Activated T-helper 1 cell treated with anti-CD3 and anti-CD28 coated beads, Interleukin-12 subunit alpha, Interleukin-12 subunit beta, Interleukin-2, Interleukin-4 antibody, amounts not matched to agents 30 ng/mL and 10 ng/mL and 1 ng/mL, durations not matched to agents 14 hours and 24 hours and 36 hours (primary cell): Measurements from ENCODE around the gene RPS27L. TPM values are rescaled to one million over a fixed set of nuclear protein-coding genes. Genes with fewer than 3 reads are reported as not detected.

ENCODE experiments used
- DNase-seq: peaks from one replicate; pipeline ENCODE4 v3.0.0; 2021; ENCODE audit warnings: low spot score
- H3K27ac Mint-ChIP-seq: one replicate; pipeline ENCODE4 v1.8.0; 2021; ENCODE audit warnings: mild to moderate bottlenecking, mixed read lengths
- H3K27me3 Mint-ChIP-seq: one replicate; pipeline ENCODE4 v1.8.0; 2022; ENCODE audit warnings: mild to moderate bottlenecking, moderate library complexity, mixed read lengths; ENCODE audit not compliant: insufficient read depth
- H3K36me3 Mint-ChIP-seq: one replicate; pipeline ENCODE4 v1.8.0; 2021; ENCODE audit warnings: low read depth, mixed read lengths
- H3K4me1 Mint-ChIP-seq: one replicate; pipeline ENCODE4 v1.8.0; 2021; ENCODE audit warnings: low read depth, mixed read lengths
- H3K4me3 Mint-ChIP-seq: one replicate; pipeline ENCODE4 v1.8.0; 2021; ENCODE audit warnings: mild to moderate bottlenecking, moderate library complexity, mixed read lengths
- H3K9me3 Mint-ChIP-seq: one replicate; pipeline ENCODE4 v1.8.0; 2021; ENCODE audit warnings: mixed read lengths
- intact Hi-C: fragments of 100-400 bp; cut with micrococcal nuclease; formaldehyde crosslinking; loops from one replicate; pipeline ENCODE4 v1.15.1; 2024
- total RNA-seq: library from RNA; stranded (reverse); gene quantifications from 2 replicates; pipeline ENCODE4 v1.2.3, GENCODE V29; 2022

RPS27L gene
- total RNA-seq, 1 donor from 2014 or later, result 163 TPM

DNA sequence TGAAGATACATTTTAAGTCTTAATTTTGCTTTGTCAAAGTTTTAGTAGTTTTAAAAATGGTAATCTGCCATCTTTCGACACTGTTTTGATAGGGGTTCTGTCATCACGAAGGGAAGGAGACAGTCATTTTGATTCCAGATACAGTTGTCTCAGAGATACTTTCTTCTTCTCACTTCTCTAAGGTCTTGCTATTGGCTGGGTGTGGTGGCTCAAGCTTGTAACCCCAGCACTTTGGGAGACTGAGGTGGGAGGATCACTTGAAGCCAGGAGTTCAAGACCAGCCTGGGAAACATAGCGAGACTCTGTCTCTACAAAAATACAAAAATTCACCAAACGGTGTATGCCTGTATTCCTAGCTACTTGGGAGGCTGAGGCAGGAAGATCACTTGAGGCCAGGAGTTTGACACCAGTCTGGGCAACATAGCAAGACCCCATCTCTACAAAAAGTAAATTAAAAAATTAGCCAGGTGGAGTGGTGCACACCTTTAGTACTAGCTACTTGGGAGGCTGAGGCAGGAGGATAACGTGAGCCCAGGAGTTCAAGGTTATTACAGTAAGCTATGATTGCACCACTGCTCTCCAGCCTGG lies 35.4 kb upstream of the RPS27L start:
- Mint-ChIP-seq H3K27me3 (no peaks in the 10 kb centered on the region), H3K27ac (peak overlapping the region; percentile 99), H3K4me3 (peak overlapping the region; percentile 96), H3K36me3 (peaks cover 30% of the 10 kb centered on the region), H3K4me1 (peaks cover 73% of the 10 kb centered on the region), H3K9me3 (no peaks in the 10 kb centered on the region)
- no peak for DNase-seq
- intact Hi-C loops, result loop anchor here (1.0 to 10.0 kb wide), 10 partner anchors 9 to 1052 kb away; partner anchors contain the start of genes APH1B and LACTB

DNA sequence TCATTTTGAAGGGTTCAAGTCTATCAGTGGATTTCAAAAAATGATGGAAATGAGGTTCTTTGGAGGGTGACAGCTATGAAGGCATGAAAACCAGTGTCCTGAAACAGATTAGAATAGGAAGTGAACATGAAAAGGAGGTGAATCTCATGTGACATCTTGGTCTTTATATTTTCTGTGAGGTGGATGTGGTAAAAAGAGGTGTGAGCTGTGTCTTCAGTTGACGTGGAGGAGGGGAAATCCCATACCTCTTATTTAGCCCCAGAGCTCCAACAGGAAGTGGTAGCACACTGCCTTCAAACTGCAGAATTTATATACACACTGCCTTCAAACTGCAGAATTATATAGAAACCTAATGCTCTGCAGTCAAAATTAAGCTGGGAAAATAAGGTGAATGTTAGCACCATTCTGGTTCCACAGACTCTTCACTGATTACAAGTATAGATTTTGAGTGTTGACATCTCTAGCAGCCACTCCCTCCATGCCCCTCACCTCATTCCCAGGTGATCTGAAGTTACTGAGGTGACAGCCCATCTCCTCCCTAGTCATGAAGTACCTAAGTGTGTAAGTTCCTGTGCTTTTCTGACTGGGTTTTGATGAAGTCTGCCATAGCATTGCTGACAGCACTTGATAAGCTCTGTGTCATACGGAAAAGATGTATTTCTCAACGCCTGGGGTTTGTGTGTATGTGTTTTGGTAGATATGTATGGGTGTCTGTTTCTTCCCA lies 34.8 kb upstream of the RPS27L start:
- Mint-ChIP-seq H3K27me3 (peaks cover 2% of the 10 kb centered on the region), H3K4me3 (peak overlapping the region; percentile 96), H3K36me3 (peaks cover 27% of the 10 kb centered on the region), H3K4me1 (peaks cover 73% of the 10 kb centered on the region), H3K9me3 (no peaks in the 10 kb centered on the region), H3K27ac (peak overlapping the region; percentile 99)
- DNase-seq, result peak; percentile 63
- intact Hi-C loops, result loop anchor here (1.0 to 10.0 kb wide), 10 partner anchors 9 to 1053 kb away; partner anchors contain the start of genes APH1B and LACTB

DNA sequence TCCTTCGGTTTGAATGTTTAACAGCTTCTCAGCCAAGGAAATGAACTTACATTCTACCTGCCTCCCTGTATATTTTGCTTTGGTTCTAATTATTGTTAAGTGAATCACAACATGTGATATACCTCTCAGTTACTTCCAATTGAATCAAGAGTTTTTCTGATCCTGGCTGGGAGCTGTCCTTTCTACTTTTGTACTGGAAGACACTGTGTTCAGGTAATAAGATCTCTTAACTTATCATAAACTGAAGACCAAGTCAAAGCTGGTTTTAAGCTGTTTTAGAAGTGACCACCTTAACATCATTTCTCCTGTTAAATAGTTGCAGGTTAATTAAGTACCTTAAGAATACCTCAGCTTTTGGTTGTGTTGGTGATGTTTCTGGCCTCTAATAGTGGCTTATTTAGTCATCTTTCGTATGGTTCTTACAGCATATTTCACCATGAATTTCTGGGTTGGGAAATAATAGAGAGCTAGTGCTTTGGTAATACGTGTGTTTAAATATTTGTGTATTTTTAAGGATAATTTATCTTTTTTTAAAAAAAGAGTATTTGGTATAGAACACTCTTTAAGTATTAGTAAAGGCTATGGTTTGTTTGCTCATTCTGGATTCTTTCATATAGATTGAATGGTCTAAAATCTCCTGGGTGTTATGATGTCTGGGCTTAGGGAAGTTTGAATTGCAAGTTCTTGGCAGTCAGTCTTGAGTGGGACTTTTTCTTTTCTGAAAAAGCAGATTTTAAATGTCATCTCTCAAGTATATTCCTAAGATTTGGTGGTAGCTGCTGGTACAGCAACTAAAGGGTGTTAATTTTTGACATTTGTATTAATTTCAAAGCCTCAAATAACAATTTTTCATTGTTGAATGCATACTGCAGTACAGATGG lies 33.7 kb upstream of the RPS27L start:
- Mint-ChIP-seq H3K27ac (peak overlapping the region; percentile 99), H3K4me3 (peak overlapping the region; percentile 96), H3K9me3 (no peaks in the 10 kb centered on the region), H3K4me1 (peaks cover 65% of the 10 kb centered on the region), H3K36me3 (peaks cover 27% of the 10 kb centered on the region), H3K27me3 (peaks cover 4% of the 10 kb centered on the region)
- no peak for DNase-seq
- intact Hi-C loops, result loop anchor here (1.0 to 10.0 kb wide), 4 partner anchors 137 to 1054 kb away; no protein-coding TSS in a partner anchor

DNA sequence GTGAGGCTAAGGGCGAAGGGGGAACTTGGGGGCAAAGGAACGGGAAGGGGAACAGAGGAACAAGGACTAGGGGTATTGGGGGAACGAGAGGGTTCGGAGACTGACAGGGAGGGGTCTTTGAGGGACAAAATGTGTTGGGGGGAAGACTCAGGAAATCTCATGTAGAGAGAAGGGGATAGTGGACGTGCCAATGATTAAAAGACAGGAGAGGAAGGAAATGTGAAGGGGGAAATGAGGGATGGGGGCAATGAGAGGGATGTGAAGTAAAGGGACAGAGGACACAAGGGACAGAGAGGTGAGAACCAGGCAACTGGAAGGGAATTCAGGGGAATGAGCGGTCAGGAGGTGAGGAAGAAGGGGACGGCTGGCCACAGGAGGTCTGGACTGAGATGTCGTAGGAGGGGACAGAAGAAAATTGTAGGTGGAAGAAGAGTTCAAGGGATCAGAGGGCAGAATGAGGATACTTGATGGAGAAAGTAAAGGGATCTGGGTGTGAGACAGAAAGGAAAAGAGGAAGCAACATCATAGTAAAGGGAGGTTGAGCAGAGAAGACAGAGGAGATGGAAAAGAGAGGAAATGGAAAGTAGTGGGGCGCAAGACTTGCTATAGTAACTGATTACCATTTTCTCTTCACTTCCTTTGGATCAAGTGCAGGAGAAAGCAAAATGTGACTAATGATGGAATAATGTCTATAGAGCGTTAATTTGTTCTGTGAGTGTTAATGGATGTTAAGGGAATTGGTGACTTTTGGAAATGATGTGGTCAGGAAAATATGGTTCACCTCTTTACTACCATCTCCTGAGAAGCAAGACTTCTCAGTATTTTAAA lies 32.9 kb upstream of the RPS27L start:
- peak overlapping the region; percentile 90 for H3K27ac Mint-ChIP-seq
- H3K4me3 Mint-ChIP-seq, result peak overlapping the region; percentile 96
- intact Hi-C loops, result loop anchor here (1.0 to 10.0 kb wide), 9 partner anchors 33 to 1055 kb away; partner anchors contain the start of genes RPS27L and USP3
- DNase-seq, result no peak
- H3K36me3 Mint-ChIP-seq, result peaks cover 22% of the 10 kb centered on the region
- peaks cover 8% of the 10 kb centered on the region for H3K27me3 Mint-ChIP-seq
- no peaks in the 10 kb centered on the region for H3K9me3 Mint-ChIP-seq
- peaks cover 57% of the 10 kb centered on the region for H3K4me1 Mint-ChIP-seq

DNA sequence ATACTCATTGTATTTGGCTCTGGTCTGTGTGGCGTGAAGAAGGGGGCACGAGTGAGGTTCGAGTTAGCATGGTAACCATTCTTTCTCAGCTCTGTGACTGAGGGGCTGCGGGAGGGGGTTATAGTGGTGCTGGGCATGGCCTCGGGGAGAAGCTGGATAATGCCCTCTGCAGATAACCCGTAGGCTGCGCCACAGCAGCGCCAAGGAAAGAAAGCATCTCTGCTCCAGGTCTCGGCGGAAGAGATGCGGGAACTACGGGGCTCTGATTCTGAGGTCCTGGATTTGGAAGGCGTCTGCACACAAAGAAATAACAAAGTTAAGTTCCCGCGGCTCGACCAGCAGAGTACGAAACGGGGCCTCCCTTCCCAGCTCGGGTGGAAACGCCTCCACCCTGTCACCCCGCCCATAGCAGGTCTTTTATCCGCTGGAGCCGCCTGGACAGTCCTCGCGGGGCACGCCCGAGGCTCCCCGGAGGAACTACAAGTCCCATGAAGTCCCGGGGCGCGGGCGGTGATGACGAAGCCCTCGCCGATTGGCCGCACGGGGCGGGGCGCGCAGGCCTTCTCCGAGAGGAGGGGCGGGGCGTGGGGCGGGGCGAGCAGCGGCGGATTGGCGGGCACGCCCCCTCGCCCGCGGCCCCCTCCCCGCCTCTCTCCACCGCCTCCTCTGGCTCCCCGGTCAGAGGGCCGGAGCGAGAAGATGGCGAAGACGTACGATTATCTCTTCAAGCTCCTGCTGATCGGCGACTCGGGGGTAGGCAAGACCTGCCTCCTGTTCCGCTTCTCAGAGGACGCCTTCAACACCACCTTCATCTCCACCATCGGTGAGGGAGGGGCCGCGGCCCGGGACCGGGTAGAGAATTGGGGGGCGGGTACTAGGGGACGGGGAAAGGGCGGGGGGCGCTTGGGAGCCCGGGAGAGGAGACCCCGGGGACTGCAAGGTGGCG lies 31.9 kb upstream of the RPS27L start, which contains the start of gene RAB8B:
TSS of gene RAB8B (plus strand) at position 681 of the 946 bp plus-strand sequence. CDS start at position 700, 19 bp downstream.
- intact Hi-C loops, result loop anchor here (1.0 to 10.0 kb wide), 6 partner anchors 12 to 905 kb away; partner anchors contain the start of genes RPS27L and USP3
- DNase-seq, result peak; percentile 95
- H3K4me3 Mint-ChIP-seq, result peak within 1 kb of the TSS; percentile 96
- H3K36me3 Mint-ChIP-seq, result peaks cover 21% of the 10 kb centered on the region
- H3K4me1 Mint-ChIP-seq, result peaks cover 48% of the 10 kb centered on the region
- H3K9me3 Mint-ChIP-seq, result no peaks in the 10 kb centered on the region
- H3K27ac Mint-ChIP-seq, result peak within 1 kb of the TSS; percentile 92
- peaks cover 10% of the 10 kb centered on the region for H3K27me3 Mint-ChIP-seq

DNA sequence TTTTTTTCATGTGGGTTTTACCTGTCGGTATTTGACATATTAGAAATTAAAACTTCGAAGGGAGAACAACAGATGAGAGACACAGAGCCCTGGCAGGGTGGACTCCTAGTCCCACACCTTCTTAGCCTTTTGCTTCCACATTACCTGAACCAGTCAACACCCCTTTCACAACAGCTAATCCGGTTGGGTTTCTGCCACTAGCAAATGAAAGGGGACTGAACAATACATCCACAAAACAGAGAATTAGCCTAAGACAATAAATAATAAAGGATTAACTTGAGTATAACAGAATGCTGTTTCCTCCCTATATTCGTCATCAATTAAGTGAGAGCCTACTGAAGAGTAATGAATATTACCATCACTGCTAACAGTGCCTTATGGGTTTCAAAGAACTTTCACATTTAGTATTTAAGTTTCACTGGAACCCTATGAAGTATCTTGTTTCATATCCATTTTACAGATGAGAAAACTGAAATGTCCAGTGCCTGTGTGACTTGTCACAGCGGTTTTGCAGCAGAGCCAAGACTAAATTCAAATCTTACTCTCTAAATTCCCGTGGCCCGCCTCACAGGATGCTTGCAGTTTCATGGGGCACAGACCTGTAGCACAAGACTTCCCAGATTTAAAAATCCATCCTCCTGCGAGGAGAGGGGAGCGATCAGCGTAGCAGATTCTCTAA lies 31.1 kb upstream of the RPS27L start:
- Mint-ChIP-seq H3K9me3 (no peaks in the 10 kb centered on the region), H3K27ac (peak overlapping the region; percentile 92), H3K4me1 (peaks cover 42% of the 10 kb centered on the region), H3K4me3 (peak overlapping the region; percentile 96), H3K27me3 (peaks cover 10% of the 10 kb centered on the region), H3K36me3 (peaks cover 18% of the 10 kb centered on the region)
- DNase-seq, result no peak
- intact Hi-C loops, result loop anchor here (1.0 to 10.0 kb wide), 2 partner anchors 11 to 416 kb away; no protein-coding TSS in a partner anchor

DNA sequence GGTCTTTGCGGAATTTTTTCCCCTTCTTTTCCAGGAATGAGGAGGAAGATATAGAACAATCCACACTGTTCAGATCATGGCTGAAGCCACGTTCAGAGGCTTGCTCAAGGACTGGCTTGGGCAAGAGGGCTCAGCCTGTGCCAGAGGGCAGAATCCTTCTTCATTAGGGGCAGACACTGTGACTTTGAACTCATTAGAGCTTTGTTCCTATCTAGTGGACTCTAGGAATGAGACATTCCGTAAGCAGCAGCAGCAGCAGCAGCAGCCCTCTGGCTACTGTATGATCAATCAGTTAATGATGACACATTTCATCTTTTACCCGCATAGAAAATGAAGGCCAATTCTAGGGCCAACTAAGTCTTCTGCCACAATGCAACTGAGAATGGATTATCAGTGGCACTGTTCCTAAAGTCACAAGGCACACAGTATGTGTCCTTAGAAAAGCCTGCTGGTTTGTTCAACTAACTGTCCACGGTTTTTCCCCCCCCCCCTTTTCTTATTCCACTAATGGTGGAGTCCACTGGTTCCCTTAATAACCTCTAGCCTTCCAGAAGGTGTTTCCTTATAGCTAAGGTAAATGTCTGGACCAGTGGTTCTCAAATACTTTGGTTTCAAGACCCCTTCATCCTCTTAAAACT lies 30.4 kb upstream of the RPS27L start:
- H3K27me3 Mint-ChIP-seq, result peaks cover 10% of the 10 kb centered on the region
- H3K4me1 Mint-ChIP-seq, result peaks cover 40% of the 10 kb centered on the region
- no peak for DNase-seq
- no peaks in the 10 kb centered on the region for H3K9me3 Mint-ChIP-seq
- intact Hi-C loops, result loop anchor here (1.0 to 10.0 kb wide), 2 partner anchors 10 to 417 kb away; no protein-coding TSS in a partner anchor
- peak overlapping the region; percentile 96 for H3K4me3 Mint-ChIP-seq
- no peak overlapping the region for H3K27ac Mint-ChIP-seq
- H3K36me3 Mint-ChIP-seq, result peaks cover 17% of the 10 kb centered on the region

DNA sequence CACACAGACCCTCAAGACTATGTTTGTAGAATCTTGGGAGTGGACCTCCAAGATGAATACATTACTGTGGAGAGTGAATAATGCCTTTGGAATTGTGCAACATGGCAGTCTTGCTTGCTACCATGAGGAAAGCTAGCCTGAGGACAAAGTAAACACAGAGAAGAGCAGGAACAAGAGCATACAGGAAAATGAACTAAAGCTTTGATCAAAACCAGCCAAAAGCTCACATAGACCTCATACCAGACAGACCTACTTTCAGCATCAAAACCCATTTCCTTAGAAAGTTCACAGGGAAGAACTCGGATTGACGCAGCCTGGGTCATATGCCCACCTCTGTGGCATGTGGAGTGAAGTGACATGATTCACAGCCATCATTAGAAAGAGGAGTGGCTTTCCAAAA lies 28.8 kb upstream of the RPS27L start:
- Mint-ChIP-seq H3K9me3 (no peaks in the 10 kb centered on the region), H3K27me3 (peaks cover 14% of the 10 kb centered on the region), H3K36me3 (peaks cover 8% of the 10 kb centered on the region), H3K4me3 (no peak overlapping the region), H3K4me1 (peaks cover 23% of the 10 kb centered on the region), H3K27ac (peak overlapping the region; percentile 45)
- intact Hi-C loops, result loop anchor here (10.0 kb wide), 1 partner anchor 419 kb away; no protein-coding TSS in a partner anchor
- DNase-seq, result no peak

DNA sequence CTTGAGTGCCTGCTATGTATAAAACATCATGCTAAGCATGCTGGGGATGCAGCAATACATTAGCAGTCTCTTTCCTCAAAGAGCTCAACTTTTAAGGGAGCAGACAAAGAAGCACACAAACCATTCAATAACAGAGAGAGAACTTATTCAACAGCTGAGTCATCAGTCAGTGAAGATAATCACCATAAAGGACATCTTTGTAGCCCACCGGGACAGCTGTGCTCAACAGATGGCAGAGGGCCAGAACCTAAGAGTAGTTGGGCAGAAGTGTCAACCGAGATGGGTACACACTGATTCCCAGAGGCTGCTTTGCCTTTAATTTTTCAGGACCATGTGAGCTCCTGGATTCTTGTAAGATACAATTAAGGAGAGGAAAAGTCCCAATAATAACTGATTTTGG lies 27.9 kb upstream of the RPS27L start:
- H3K27ac Mint-ChIP-seq, result no peak overlapping the region

DNA sequence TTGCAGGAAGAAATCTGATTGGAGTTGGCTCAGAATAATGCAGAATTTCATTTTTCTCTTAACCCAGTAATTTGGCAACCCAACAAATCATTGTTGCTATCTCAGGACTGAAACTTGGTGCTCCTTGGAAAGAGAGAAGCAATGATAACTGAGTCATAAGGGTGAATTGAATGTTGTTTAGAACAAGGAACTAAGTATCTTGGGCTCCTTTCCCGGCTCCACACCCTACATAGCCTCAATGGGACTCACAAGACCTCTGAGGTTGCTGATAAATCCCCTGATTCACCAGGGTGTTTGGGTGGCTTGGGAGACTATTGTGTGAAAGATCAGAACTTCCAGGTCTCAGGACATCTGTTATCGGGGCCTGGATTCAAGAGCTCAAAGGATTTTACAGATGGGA lies 24.4 kb upstream of the RPS27L start:
- intact Hi-C loops, result loop anchor here (10.0 kb wide), 1 partner anchor 423 kb away; no protein-coding TSS in a partner anchor
- Mint-ChIP-seq H3K27me3 (peaks cover 17% of the 10 kb centered on the region), H3K4me1 (peaks cover 13% of the 10 kb centered on the region), H3K9me3 (no peaks in the 10 kb centered on the region), H3K27ac (no peak overlapping the region), H3K36me3 (no peaks in the 10 kb centered on the region), H3K4me3 (no peak overlapping the region)
- no peak for DNase-seq

More for the DNA sequence above, 27.9 kb upstream of the RPS27L start:
- no peak for DNase-seq
- no peak overlapping the region for H3K4me3 Mint-ChIP-seq
- no peaks in the 10 kb centered on the region for H3K9me3 Mint-ChIP-seq
- peaks cover 15% of the 10 kb centered on the region for H3K4me1 Mint-ChIP-seq
- peaks cover 19% of the 10 kb centered on the region for H3K27me3 Mint-ChIP-seq
- peaks cover 4% of the 10 kb centered on the region for H3K36me3 Mint-ChIP-seq
- intact Hi-C loops, result loop anchor here (10.0 kb wide), 1 partner anchor 420 kb away; no protein-coding TSS in a partner anchor
